GM12865 (cell line): ENCODE results near the gene CLDN9.

Experiments used
- DNase-seq: peaks from one replicate; pipeline ENCODE4 v3.0.0; 2010; ENCODE audit warnings: low read depth
- H3K4me3 ChIP-seq: 2 replicates; pipeline ENCODE4 v1.5.1; 2011; ENCODE audit warnings: mild to moderate bottlenecking, low read depth, low read length, control low read depth
- TF ChIP-seq, protein P1 (sequence below): IDR thresholded peaks from 2 replicates; pipeline ENCODE4 v1.5.1; 2011; ENCODE audit warnings: low read length, control low read depth, low read depth, inconsistent platforms; ENCODE audit not compliant: insufficient read depth; ENCODE audit errors: missing control alignments

Gene CLDN9

DNA sequence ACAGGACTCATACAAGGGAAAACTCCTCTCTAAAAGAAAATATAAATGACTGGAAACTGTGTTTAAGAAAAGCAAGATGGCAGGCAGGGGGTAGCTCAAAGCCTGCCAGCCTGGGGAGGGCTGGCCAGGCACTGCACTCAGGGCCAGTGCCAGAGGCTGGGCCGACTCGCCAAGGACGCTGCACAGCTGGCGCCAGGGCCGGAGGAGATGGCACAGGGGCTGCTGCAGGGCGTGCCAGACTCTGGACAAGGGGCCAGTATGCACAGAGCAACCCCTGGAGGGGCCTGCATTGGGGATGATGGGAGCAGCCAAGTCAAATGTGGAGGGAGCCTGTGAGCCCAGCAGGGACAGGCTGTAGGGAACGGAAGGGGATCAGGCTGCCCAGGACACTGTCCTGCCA lies 36.5 kb upstream of the CLDN9 start:
- H3K4me3 ChIP-seq = no peak overlapping the region
- TF ChIP-seq, protein P1, sequence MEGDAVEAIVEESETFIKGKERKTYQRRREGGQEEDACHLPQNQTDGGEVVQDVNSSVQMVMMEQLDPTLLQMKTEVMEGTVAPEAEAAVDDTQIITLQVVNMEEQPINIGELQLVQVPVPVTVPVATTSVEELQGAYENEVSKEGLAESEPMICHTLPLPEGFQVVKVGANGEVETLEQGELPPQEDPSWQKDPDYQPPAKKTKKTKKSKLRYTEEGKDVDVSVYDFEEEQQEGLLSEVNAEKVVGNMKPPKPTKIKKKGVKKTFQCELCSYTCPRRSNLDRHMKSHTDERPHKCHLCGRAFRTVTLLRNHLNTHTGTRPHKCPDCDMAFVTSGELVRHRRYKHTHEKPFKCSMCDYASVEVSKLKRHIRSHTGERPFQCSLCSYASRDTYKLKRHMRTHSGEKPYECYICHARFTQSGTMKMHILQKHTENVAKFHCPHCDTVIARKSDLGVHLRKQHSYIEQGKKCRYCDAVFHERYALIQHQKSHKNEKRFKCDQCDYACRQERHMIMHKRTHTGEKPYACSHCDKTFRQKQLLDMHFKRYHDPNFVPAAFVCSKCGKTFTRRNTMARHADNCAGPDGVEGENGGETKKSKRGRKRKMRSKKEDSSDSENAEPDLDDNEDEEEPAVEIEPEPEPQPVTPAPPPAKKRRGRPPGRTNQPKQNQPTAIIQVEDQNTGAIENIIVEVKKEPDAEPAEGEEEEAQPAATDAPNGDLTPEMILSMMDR = no peak
- no peak for DNase-seq

DNA sequence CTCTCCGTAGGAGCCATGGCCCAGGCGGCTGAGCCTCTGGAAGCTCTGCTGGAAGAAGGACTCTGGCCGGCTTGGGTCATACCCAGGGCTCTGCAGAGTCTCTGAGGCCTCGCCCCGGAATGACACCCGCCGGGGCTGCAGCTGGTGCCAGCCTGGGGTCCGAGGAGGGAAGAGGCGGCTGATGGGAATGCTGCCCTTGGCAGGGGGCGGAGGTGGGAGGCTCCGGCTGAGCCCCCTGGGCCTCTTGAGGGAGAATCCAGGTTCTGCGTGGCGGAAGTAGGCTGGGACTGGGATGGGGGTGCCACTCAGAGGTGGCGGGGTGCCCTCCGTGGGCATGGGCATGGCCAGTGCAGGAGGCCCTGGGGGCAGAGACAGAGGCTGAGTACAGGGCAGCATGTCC lies 36.0 kb upstream of the CLDN9 start:
- no peak for DNase-seq
- H3K4me3 ChIP-seq = no peak overlapping the region
- TF ChIP-seq, protein P1 = no peak

DNA sequence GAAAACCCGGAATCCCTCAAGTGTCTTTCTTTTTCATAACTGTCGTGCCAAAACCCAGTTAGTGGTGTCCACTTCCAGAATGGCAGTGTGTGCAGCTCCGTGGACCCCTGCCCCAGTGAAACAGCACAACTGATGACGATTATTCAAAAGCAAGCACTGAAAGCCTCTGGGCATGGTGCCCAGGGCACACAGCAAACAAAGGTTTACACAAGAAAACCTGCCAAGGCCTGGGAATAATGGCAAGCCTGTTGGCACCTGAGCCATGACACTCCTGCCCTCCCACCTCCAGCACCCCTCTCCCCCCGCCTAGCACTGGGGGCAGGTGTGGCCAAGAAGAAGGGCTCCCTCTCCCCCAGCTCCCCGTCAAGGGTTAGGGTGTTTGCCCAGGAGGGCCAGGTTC lies 35.3 kb upstream of the CLDN9 start:
- TF ChIP-seq, protein P1 = no peak
- H3K4me3 ChIP-seq = no peak overlapping the region
- no peak for DNase-seq

DNA sequence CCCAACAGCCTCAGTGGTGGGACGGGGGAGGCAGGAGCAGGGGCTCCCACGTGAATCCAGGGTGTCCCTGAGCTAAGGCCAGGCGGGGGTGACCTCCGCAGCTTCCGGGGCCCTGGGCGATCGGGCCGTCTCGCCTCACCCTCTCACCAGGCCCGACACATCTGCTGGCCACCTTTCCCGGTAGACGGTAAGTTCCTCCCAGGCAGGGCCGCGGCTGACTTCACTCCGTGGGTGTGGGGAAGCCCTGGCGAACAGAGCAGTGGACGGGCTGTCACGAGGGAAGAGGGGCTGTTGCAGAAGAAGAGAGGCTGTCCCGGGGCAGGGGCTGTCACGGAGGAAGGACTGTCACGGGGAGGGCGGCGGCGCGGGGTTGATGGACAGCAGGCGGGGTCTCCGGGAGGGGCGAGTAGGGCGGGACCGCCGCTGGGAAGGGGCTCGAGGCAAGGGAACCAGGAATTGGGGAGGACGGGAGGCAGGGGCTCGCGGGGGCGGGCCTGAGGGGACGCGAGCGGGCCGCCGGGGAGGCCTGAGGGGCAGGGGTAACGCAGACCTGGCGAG lies 33.0 kb upstream of the CLDN9 start:
- TF ChIP-seq, protein P1 = no peak
- peak overlapping the region; percentile 97 for H3K4me3 ChIP-seq
- no peak for DNase-seq

DNA sequence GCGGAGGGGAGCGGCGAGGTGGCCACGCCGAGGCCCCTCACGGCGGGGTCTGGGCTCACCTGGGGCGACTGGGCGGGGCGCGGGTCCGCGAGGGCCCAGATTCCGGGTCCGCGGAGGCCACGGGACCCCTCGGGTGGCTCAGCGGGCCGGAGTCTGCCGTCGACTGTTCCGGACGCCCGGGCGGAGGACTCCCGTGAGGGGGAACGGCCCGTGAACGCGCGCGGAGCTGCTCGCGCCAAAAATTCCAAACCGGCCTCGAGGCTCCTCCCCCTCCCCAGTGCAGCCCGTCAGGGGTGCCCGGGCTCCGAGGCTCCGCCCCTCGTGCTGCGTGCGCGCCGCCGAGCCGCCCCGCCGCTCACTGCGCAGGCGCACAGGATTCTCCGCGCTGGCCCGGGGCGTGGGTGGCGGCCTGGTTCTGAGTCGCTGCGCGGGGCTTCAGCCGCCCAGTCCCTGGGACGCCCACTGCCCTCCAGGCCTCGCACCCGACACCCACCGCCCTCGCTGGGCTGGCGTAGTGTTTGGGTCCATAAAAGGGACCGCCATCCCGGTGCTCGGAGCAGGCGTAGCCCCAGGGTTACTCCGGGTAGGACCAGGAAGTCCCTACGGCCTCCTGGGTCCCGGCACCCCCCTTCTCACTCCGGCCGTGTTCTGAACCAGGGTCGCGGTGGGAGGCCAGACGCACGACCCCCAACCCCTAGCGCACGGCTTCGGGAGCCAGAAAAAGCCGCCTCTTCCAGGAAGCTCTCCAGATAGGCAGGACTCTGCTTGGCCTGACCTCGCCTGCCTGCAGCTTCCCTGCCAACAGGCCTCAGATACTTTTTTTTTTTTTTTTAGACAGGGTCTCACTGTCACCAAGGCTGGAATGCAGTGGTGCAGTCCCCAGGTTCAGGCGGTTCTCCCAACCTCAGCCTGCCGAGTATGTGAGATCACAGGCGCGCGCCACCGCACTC lies 32.2 kb upstream of the CLDN9 start, which contains the start of gene PKMYT1:
Gene PKMYT1, minus strand, starts transcription at position 220 of the 950 bp plus-strand sequence. CDS start 789 bp downstream, outside the sequence.
- TF ChIP-seq, protein P1 = no peak
- DNase-seq = peak; percentile 94
- peak within 1 kb of the TSS; percentile 97 for H3K4me3 ChIP-seq

DNA sequence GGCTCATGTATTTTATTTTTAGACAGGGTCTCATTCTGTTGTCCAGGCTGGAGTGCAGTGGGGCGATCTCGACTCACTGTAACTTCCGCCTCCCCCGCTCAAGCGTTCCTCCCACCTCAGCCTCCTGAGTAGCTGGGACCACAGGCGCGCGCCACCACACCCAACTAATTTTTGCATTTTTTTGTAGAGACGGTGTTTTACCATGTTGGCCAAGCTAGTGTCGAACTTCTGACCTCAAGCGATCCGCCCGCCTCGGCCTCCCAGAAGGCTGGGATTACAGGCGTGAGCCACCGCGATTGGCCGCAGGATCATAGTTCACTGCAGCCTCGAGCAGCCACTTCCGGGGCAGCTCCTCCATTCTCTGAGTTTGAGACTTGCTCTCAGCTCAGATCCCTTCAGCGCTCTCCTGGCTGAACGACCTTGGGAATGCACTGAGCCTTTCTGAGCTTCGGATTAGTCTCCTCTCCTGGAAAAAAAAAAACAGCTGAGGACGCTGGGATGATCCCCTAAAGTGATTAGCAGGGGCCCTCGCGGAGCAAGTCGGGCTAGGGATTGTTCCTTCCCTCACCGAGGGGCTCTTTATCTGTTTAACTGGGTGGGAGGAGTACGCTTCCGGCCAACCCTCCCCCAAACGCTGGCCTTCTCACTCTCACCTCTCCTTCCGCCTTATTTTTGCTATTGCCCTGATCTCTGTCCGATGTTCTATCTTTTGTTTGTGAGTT lies 31.4 kb upstream of the CLDN9 start:
- peak overlapping the region; percentile 97 for H3K4me3 ChIP-seq
- TF ChIP-seq, protein P1 = no peak
- DNase-seq = no peak
